GM20431 (cell line): ENCODE results near the gene POLR2E.

ENCODE experiments used
- in situ Hi-C: fragments of 300-500 bp; cut with MseI, MboI; formaldehyde crosslinking; loops from one replicate; pipeline ENCODE4 v1.15.0; 2020; ENCODE audit warnings: low sequenced_read_pairs; ENCODE audit not compliant: unreplicated experiment

The POLR2E gene

GRCh38 chr19:1068009-1069001 lies 26.9 kb downstream of the POLR2E start:
- in situ Hi-C loops, result no loop called here

- in situ Hi-C loops, result no loop called here
Observed at GRCh38 chr19:1067341-1067957, 27.7 kb downstream of the POLR2E start.

- in situ Hi-C loops, result no loop called here
Observed at GRCh38 chr19:1066748-1067340, 28.3 kb downstream of the POLR2E start, which contains the start of gene ARHGAP45. ARHGAP45 (plus strand) TSS chr19:1067167; CDS start chr19:1067406, 239 bp downstream.

GRCh38 chr19:1066251-1066747 lies 28.9 kb downstream of the POLR2E start:
- in situ Hi-C loops, result no loop called here

DNA sequence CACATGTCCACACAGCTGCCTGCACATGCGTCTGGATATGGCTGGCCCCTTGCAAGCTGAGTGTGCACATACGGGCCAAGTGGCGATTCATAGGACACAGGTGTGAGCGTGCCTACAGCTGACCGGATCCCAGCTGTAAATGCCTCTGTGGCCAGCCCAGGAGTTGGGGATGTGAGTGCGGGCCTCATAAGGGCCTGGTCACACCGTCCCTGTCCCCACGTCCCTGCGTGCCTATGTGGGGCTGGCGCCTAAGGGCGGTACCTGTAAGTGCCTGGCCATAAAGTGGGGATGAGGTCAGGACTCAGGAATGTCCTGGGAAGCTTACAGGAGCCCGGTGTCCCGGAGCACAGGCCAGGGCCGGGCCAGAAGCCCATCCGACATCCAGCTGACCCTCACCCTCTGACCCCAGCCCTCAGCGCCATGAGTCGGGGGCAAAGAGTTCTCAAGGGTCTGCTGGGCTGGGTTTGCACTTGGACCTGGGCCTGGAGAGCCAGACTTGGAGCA lies 29.5 kb downstream of the POLR2E start:
- in situ Hi-C loops, result no loop called here

DNA sequence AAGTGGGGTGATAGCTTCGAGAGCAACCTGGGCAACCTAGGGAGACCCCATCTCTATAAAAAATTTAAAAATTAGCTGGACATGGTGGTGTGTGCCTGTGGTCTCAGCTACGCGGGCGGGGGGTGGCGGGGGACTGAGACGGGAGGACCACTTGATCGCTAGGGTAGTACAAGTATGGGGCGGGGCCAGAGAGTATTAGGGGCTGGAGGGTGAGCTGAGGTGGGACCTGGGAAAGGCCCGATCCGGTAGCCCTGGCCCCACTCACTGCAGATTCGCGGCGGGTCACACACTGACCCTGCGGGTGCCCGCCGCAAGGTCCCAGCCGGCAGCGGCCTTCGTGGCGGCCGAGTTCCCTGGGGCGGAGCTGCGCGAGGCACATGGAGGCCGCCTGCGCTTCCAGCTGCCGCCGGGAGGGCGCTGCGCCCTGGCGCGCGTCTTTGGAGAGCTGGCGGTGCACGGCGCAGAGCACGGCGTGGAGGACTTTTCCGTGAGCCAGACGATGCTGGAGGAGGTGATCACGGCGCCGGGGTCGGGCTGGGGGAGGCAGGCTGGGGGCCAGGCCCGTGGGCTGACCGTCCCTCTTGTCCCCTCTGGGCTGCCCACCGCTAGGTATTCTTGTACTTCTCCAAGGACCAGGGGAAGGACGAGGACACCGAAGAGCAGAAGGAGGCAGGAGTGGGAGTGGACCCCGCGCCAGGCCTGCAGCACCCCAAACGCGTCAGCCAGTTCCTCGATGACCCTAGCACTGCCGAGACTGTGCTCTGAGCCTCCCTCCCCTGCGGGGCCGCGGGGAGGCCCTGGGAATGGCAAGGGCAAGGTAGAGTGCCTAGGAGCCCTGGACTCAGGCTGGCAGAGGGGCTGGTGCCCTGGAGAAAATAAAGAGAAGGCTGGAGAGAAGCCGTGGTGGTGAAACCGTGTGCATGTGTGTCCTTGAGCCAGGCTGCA lies 30.2 kb downstream of the POLR2E start:
- in situ Hi-C loops, result no loop called here

DNA sequence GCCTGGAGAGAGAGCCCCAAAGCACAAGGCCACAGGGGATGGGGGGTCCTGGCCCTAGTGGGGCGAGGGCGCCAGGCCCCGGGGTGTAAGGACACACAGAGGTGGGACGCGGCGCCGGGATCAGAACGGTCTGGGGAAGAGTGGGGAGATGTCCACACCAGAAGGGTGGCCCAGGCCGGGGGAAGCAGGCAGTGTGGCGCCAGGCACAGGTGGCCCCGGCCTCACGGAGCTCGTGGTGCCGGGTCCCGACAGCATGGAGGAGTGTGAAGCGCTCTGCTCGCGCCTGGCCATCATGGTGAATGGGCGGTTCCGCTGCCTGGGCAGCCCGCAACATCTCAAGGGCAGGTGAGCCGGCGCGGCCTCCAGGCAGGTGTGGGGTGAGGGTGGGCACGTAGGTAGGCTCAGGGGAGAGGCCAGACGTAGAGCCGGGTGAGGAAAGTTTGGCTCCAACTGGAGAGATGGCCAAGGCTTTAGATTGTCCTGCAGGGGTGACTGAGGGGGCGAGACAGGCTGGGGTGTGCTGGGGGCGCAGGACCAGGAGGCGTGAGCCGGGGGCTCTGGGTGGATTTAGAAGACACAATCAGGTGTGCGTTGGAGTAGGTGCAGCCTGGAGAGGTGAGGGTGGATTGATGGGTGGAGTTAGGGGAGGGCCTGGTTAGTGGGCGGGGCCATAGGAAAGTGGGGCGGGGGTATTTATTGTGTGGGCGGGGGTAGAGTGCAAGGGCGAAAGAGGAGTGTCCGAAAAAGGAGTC lies 31.1 kb downstream of the POLR2E start:
- in situ Hi-C loops, result no loop called here

- in situ Hi-C loops, result no loop called here
Observed at GRCh38 chr19:1063030-1063908, 31.9 kb downstream of the POLR2E start.

DNA sequence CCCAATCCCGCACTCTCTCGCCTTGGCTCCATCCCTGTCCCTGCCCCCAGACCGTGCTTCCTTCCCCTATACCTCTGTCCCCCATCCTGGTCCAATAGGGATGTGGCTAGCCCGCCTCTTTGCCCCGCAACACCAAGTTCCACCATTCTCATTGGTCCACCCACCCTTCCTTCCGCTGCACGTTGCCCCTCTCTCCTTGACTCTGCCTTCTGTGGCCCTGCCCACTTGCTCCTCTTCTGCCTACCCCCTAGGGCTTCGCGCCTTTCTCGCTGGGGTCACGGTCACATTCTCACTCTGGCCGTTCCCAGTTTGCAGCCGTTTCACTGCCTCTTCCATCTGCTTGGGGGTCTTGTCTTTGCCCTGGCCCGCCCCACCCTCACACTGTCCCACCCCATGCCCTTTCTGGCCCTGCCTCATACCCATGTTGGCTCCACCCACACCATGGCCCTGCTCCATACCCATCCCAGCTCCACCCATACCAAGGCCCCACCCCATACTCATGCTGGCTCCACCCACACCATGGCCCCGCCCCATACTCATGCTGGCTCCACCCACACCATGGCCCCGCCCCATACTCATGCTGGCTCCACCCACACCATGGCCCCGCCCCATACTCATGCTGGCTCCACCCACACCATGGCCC lies 32.7 kb downstream of the POLR2E start:
- in situ Hi-C loops, result no loop called here

GRCh38 chr19:1061987-1062386 lies 33.2 kb downstream of the POLR2E start:
- in situ Hi-C loops, result no loop called here

GRCh38 chr19:1060689-1061088 lies 34.5 kb downstream of the POLR2E start:
- in situ Hi-C loops, result no loop called here

DNA sequence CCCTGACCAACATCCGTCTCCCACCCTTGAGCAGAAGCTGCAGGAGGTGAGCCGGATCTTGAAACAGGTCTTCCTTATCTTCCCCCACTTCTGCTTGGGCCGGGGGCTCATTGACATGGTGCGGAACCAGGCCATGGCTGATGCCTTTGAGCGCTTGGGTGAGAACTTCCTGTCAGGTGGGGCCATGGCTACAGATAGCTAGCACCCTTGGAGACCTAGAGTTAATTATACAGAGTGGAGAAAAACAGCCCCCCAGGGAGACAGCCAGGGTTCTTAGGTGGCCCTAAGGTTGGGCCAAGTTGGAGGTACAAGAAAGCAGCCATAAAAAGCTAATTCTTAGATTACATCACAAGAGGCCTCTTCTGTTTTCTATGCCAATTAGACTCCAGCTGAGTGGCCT lies 37.1 kb downstream of the POLR2E start:
- in situ Hi-C loops, result no loop called here

DNA sequence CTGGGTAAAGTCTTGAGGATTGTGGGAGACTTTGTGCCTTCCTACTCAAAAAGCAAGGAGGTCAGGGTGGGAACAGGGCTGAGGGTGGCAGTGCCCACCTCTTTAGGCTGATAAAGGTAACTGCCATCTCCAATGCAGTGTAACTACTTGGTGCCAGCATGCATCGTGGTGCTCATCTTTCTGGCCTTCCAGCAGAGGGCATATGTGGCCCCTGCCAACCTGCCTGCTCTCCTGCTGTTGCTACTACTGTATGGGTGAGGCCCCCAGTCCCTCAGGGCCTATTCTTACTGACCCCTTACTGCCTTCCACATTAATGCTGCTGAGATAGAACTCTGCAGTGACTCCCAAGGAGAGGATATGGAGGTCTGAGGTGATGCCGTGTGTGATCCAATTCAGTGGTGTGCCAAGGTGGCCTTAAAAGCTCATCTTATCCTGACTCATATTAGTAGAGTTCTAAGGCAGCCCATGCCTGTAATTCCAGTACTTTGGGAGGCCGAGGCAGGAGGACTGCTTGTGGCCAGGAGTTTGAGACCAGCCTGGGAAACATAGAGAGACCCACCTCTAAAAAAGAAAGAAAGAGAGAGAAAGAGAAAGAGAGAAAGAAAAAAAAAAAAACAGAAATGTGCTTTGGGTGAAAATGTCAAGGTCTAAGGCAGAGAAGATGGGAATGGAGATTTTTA lies 37.9 kb downstream of the POLR2E start:
- in situ Hi-C loops, result no loop called here

DNA sequence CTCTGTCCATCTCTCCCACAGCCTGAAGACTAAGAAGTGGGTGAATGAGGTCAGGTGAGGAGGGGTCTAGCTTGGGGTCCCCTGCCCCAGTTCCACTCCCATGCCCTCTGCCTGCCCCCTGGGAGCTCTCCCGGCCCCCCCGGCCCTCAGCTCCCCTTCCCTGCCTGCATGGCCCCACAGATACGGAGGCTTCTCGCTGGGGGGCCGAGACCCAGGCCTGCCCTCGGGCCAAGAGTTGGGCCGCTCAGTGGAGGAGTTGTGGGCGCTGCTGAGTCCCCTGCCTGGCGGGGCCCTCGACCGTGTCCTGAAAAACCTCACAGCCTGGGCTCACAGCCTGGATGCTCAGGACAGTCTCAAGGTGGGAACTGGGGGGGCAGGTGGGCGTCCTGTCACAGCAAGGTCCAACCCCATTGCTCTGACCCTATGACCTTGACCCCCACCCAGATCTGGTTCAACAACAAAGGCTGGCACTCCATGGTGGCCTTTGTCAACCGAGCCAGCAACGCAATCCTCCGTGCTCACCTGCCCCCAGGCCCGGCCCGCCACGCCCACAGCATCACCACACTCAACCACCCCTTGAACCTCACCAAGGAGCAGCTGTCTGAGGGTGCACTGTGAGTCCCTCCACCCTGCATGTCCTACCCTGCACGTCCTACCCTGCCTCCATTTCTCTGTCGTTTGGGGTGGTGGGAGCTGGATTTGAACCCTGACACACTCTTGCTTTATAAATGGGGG lies 39.1 kb downstream of the POLR2E start:
- in situ Hi-C loops, result no loop called here

GRCh38 chr19:1055028-1055425 lies 40.1 kb downstream of the POLR2E start:
- in situ Hi-C loops, result no loop called here
